Esophagus squamous epithelium (tissue), 4 donors: ENCODE results near the gene AMN.
A peak's percentile ranks its signal among the peaks of the same experiment; 100 is the strongest.

ENCODE experiments used
- CTCF ChIP-seq, 6 experiments: fragments of 450-650 bp in 4 of 6; fragments of 200-600 bp in 2 of 6; sonication (generic) in 2 of 6; IDR thresholded peaks; one replicate each; pipeline ENCODE4 v1.5.1; 2016 to 2019; ENCODE audit warnings: antibody characterized with exemption in 6 of 6, mild to moderate bottlenecking in 4 of 6, moderate library complexity in 4 of 6
- POLR2A ChIP-seq, 4 donors: fragments of 450-650 bp; IDR thresholded peaks; one replicate each; pipeline ENCODE4 v1.6.1; 2017; ENCODE audit warnings: antibody characterized with exemption in 4 of 4, mild to moderate bottlenecking in 4 of 4, moderate library complexity in 3 of 4

DNA sequence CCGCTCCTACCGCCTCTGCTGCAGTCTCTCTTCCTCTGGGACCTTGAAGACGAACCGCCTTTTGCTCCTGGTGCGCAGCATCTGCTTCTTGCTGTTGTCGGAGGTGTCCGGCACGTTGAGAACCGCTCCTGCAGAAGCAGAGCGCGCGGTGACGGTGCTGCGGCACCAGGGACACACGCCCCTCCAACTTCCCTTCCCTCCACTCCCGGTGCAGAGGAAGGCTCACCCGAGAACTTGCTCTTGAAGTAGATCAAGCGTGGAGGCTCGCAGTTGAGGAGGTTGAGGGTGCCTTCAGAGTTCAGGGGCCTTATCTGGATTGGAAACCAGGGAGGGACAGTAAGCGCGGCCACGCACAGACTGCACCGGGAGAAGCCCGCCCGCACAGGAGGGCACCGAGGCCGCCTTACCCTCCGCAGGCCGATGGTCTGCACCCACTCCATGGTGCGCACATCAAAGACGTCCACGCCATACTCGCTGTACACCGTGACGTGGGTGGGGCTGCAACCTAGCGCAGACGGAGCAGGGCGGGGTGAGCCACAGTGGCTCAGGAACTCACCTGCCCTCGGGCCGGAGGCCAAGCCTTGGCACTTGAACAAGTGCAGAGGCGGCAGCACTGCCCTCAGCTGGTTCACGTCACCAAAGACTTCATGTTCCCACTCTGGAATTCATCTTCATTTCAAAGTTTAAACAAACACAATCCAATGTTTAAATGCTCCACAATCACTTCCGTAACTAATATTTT, 17.5 kb downstream of the AMN start:
- TF ChIP-seq CTCF (IDR thresholded peaks at IDR 0.05) (peak in 1 of 6 experiments; percentile 5), POLR2A (IDR thresholded peaks at IDR 0.05) (no peak)
